GM18909 (cell line): ENCODE data around the gene TAGLN.

Source experiments
- ATAC-seq: cut with Tn5 transposase; IDR thresholded peaks from one replicate; pipeline ENCODE4 v1.9.1; 2021; ENCODE audit warnings: mild to moderate bottlenecking; ENCODE audit not compliant: unreplicated experiment, poor library complexity

The TAGLN gene

GRCh38 chr11:117212697-117213355, 13.7 kb downstream of the TAGLN start:
- ATAC-seq, result no peak

GRCh38 chr11:117214404-117215110, 15.4 kb downstream of the TAGLN start:
- ATAC-seq, result no peak

GRCh38 chr11:117217141-117218084, 18.2 kb downstream of the TAGLN start:
- ATAC-seq, result no peak

- no peak for ATAC-seq
Measured at GRCh38 chr11:117218133-117218915, 19.2 kb downstream of the TAGLN start.

DNA sequence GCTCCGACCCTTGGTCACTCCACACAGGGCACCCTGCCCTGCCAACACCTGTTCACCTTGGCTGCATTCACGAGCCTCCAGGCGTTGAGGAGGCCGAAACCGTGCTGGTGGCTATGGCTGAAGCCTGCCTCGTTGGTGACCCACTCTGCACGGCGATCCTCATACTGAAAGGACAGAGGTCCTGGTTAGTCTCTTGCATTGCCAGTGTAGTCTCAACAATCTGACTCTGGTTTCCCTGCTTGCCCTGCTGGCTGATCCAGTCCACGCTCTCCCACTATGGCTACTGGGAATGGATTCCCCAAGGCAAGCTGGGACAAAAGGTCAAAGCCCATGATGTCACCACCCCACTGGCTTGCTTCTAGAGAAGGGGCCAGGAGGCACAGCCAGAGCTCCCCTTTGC, 19.8 kb downstream of the TAGLN start:
- ATAC-seq, result no peak

- ATAC-seq, result no peak
Measured at GRCh38 chr11:117219455-117219854, 20.3 kb downstream of the TAGLN start.

DNA sequence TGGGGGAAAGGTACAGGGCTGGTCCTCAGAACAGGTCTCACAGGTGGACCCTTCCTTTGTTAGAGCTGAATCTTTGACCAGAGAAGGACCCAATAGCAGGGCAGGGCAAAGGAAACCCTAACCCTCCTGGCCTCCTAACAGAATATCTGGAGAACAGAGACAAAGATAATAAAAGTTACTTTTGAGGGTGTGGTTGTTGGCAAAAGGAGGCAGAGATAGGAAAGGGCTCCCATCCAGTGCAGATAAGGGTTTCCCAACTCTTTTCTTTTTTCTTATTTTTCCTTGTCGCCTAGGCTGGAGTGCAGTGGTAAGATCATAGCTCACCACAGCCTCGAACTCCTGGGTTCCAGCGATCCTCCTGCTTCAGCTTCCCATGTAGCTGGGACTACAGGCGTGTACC, 20.8 kb downstream of the TAGLN start:
- no peak for ATAC-seq

GRCh38 chr11:117220568-117220967, 21.4 kb downstream of the TAGLN start:
- no peak for ATAC-seq

GRCh38 chr11:117220999-117221774, 22.0 kb downstream of the TAGLN start:
- ATAC-seq, result no peak

DNA sequence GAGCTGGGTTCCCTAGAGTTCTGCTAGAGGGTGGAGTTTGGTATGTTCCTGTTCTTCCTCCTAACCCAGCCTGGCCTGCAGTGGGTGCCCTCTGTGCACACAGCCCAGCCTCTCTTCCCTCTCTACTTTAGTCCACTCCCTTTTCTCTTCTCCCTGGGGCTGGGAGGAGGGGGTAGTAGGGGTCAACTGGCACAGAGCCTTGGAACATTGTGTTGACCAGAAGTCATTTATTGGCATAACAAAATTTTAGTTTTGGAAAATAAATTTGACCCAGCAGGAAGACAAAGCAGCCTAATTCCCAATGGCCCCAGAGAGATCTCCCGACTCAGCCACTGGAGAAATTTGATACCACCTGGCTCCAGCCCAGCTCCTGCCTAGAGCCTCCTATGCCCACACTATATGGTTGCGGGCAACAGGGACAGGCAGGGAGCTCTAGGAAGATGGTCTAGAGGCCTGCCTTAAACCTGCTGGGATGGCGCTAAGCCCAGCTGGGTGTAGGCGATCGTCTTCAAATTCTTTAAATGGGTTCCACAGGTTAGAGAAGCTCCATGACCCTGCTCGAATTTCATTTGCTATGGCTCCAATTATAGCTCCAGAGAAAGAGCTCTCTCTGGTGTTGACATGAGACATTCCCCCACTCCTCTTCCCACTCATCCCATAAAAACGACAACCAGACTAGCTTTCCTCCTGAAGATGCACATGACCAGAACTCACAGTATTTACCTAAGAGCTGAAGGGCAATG, 22.8 kb downstream of the TAGLN start:
- ATAC-seq, result no peak

- ATAC-seq, result no peak
Measured at GRCh38 chr11:117222991-117223740, 24.0 kb downstream of the TAGLN start.

GRCh38 chr11:117223741-117224689, 24.8 kb downstream of the TAGLN start:
- ATAC-seq, result no peak

GRCh38 chr11:117225553-117226170, 26.5 kb downstream of the TAGLN start:
- no peak for ATAC-seq

DNA sequence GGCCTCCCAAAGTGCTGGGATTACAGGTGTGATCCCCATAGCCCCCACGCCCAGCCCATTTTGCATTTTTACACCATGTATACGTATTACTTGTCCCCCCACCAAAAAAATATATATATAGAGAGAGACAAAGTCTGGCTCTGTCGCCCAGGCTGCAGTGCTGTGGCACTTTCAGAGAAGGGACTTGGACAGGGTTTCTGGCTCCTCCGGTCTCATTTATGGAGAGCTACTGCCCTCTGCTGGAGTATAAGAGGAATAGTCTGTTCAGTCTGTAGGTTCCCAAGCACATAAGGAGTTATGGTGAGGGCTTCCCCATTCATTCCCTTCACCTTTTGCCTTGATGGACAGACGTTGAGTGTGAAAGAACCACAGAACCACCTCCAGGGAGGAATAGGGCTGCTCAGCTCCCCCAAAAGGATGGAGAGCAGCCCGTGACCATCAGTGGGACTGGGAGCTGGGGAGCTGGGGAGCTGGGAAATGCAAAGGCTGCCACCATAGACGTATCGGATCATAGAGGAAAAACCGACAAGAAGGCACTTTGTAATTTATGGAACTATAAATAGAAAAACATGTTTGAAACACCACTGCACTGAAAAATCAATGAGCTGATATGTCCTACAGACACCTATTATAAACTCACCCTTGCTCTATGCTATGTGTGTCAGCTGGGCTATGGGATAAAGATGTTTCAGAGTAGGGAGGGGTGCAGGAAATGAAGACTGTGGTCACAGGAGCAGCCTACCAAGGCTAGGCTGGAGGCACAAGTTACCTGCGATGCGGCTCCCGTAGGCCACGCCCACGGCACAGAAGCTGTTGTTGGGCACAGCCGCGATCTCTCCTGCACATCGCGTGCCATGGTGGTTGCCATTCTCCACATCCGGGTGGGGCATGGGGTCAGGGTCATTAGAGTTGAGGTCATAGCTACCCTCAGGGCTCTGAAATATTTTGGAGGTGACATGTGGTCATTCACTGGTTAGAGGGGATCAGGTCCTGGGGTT, 27.5 kb downstream of the TAGLN start:
- ATAC-seq, result peak; percentile 44

DNA sequence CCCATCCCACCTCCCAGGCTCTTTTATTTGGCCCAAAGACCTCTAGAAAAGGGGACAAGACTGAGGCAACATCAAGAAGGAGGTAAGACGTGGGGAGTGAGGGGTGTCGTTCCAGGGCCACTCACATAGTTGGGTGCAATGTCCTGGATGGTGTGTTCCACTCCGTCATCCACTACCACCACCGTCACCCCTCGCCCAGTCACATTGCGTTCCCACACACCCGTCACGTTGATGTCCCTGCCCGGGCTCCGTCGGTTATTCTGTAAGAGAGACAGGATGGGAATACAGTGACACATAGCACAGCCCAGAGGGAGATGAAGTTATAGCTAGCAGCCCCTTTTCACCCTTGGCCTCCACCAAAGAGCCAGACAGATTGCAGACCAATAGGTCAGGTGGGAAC, 28.9 kb downstream of the TAGLN start:
- no peak for ATAC-seq
